Epithelial cell of proximal tubule (primary cell): ENCODE data around the gene ZNF169. TPM values are rescaled to one million over a fixed set of nuclear protein-coding genes. Genes with fewer than 3 reads are reported as not detected.
"Not testable (repeated sequence)": the region's sequence is repeated elsewhere in the genome, so short reads cannot be mapped to it uniquely, and the experiment has no call there.

Experiments
- DNase-seq: peaks from one replicate; pipeline ENCODE4 v3.0.0-alpha.2; 2011; ENCODE audit warnings: low read depth
- H3K4me3 ChIP-seq: 2 replicates; pipeline ENCODE4 v1.5.1; 2011; ENCODE audit warnings: low read depth, mild to moderate bottlenecking, low read length
- CTCF ChIP-seq: conservative IDR thresholded peaks from 2 replicates; pipeline ENCODE4 v1.5.1; 2012; ENCODE audit warnings: low read depth, mild to moderate bottlenecking, low read length
- total RNA-seq: library from RNA; depleted of rRNA; stranded (reverse); fragments of >200 nt; gene quantifications from 2 replicates; pipeline ENCODE4 v1.2.3, GENCODE V29; 2015

The ZNF169 gene
- total RNA-seq, result 0.75 and 1.2 TPM in 2 replicates

DNA sequence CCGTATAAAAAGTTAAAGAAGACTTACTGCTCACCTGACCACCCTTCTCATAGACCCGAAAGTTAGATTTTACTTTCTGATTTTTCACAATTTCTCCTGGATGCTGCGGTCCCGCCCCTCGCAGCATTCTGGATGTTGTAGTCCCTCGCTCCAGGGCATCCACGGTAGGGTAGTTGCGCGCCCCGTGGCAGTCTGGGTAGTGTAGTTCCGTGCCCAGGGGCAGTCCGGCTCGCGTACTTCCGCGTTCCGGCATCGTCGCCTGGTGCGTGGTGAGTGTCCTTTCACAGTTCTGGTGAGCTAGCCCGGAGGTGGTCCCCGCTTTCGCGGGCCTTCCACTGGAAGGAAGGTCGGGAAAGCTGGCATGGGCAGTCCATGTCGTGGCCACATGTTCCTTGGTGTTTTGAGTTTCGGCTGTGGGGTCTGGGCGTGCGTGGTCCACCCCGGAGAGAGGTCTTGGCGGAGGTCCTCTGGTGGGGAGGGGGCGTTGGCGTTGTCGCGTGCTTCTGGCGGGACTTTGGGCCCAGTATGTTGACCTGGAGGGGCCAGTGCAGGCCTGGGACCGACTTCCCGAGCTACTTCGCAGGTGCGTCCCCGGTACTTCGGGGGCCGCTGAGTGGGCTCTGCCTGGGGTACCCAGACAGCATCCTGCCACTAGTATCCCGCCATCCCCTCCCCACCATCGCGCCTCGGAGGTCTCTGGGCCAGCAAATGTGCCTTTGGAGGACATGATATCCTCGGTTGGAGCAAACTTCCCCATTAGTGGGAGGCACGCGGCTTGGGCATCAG is at the start of gene ZNF169:
TSS of gene ZNF169 (plus strand) at position 222 of the 786 bp plus-strand sequence. CDS start 19,515 bp downstream, outside the sequence.
- DNase-seq, result peak; percentile 18
- H3K4me3 ChIP-seq, result peak within 1 kb of the TSS; percentile 100
- TF ChIP-seq CTCF, result no peak

- DNase-seq, result no peak
- H3K4me3 ChIP-seq, result no peak overlapping the region
- no peak for TF ChIP-seq CTCF
Measured at GRCh38 chr9:94210616-94211603, 48.2 kb upstream of the ZNF169 start.

DNA sequence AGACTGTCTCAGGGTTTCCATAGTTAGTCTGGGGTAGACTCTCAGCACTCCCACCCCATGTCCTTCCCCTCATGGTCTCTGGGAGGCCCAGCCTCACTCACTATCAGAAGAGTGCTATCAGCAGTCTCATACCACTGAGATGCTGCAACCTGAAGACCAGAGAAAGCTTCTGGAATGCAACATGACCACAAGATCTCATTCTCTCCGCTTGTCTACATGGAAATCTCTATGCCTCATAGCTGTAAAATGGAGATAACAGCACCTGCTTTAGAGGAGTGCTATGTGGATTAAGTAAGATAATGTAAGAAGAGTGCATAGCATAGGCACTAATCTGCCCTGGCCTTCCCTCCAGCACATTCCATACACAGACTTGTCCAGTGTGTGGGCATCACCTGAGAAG is 47.0 kb upstream of the ZNF169 start:
- no peak overlapping the region for H3K4me3 ChIP-seq
- no peak for TF ChIP-seq CTCF
- no peak for DNase-seq

GRCh38 chr9:94212531-94212930 is 46.6 kb upstream of the ZNF169 start:
- no peak overlapping the region for H3K4me3 ChIP-seq
- no peak for DNase-seq
- TF ChIP-seq CTCF, result no peak

GRCh38 chr9:94213511-94214124 is 45.5 kb upstream of the ZNF169 start:
- no peak overlapping the region for H3K4me3 ChIP-seq
- peak; percentile 27 for DNase-seq
- TF ChIP-seq CTCF, result peak; percentile 89

- no peak for TF ChIP-seq CTCF
- no peak for DNase-seq
Measured at GRCh38 chr9:94222870-94223269, 36.2 kb upstream of the ZNF169 start.

GRCh38 chr9:94225413-94225812 is 33.7 kb upstream of the ZNF169 start:
- not testable (repeated sequence) for H3K4me3 ChIP-seq, DNase-seq

More at GRCh38 chr9:94222870-94223269, 36.2 kb upstream of the ZNF169 start:
- no peak overlapping the region for H3K4me3 ChIP-seq
